Measurements from ENCODE around the gene SSX2IP. TPM values are rescaled to one million over a fixed set of nuclear protein-coding genes. Genes with fewer than 3 reads are reported as not detected.
A peak's percentile ranks its signal among the peaks of the same experiment; 100 is the strongest.

SSX2IP gene
- total and polyA plus RNA-seq, 9 of the 15 experiments (the other 6 are each of a cell fraction or from before 2014, with no cell fraction given): 20.6 to 96.7 (median 61.7) TPM

- no peak for TF ChIP-seq HNRNPL (IDR thresholded peaks at IDR 0.05; ENCODE audit: low read depth, low read length)
- TF ChIP-seq SUPT5H (IDR thresholded peaks at IDR 0.05): no peak
- TF ChIP-seq NR1H2 (CRISPR knock-in tag; IDR thresholded peaks at IDR 0.05): no peak
- no peak for TF ChIP-seq CEBPG (CRISPR knock-in tag; IDR thresholded peaks at IDR 0.05)
- no peak for TF ChIP-seq CEBPG (tag; conservative IDR thresholded peaks at IDR 0.05 in 1 of 2, IDR thresholded peaks at IDR 0.05 in 1 of 2)
- no peak for TF ChIP-seq SRF (CRISPR knock-in tag; IDR thresholded peaks at IDR 0.05)
- no peak for TF ChIP-seq ZNF175 (CRISPR knock-in tag; IDR thresholded peaks at IDR 0.05; ENCODE audit: low read depth)
- TF ChIP-seq ZNF23 (CRISPR knock-in tag; IDR thresholded peaks at IDR 0.05): no peak
- peak; percentile 12; the same call in 1 of the 2 replicates for TF ChIP-seq CBFA2T3 (IDR thresholded peaks at IDR 0.05)
- 0 out of 2 replicates have a peak, but pooled peaks have one; percentile 23 for TF ChIP-seq LEF1 (IDR thresholded peaks at IDR 0.05)
- TF ChIP-seq ZNF695 (CRISPR knock-in tag; IDR thresholded peaks at IDR 0.05): no peak
- TF ChIP-seq SIN3A (IDR thresholded peaks at IDR 0.05; ENCODE audit: borderline replicate concordance in 2 of 2, control insufficient read depth in 1 of 2, low read depth in 2 of 2, low read length in 2 of 2): no peak
- no peak for TF ChIP-seq CEBPB (tag; IDR thresholded peaks at IDR 0.05)
- TF ChIP-seq ERF (CRISPR knock-in tag; IDR thresholded peaks at IDR 0.05): no peak
- TF ChIP-seq ELK1 (CRISPR knock-in tag; IDR thresholded peaks at IDR 0.05): no peak
- TF ChIP-seq RAD21 (CRISPR knock-in tag; conservative IDR thresholded peaks at IDR 0.05 in 1 of 2, IDR thresholded peaks at IDR 0.05 in 1 of 2): 0 out of 4 replicates have a peak, but pooled peaks of 1 of the 2 experiments have one; percentile 2
- no peak for TF ChIP-seq ATF4 (CRISPR knock-in tag; IDR thresholded peaks at IDR 0.05)
- peak; percentile 58; the same call in 1 of the 2 replicates for TF ChIP-seq CC2D1A (IDR thresholded peaks at IDR 0.05)
- TF ChIP-seq NONO (IDR thresholded peaks at IDR 0.05; ENCODE audit: low read depth in 2 of 2, low read length in 1 of 2): no peak
- TF ChIP-seq HMGN3 (IDR thresholded peaks at IDR 0.05; ENCODE audit: borderline replicate concordance, extremely low read depth, insufficient read length, low read depth, low read length): no peak
- no peak for TF ChIP-seq ZKSCAN8 (CRISPR knock-in tag; IDR thresholded peaks at IDR 0.05)
- no peak for TF ChIP-seq KDM4B (IDR thresholded peaks at IDR 0.05; ENCODE audit: borderline replicate concordance in 2 of 2, low read depth in 1 of 2)
- TF ChIP-seq ZNF639 (CRISPR knock-in tag; conservative IDR thresholded peaks at IDR 0.05 in 1 of 2, IDR thresholded peaks at IDR 0.05 in 1 of 2): no peak
- TF ChIP-seq RCOR1 (IDR thresholded peaks at IDR 0.05; ENCODE audit: borderline replicate concordance in 1 of 2, low read depth in 2 of 2, low read length in 2 of 2): 0 out of 4 replicates have a peak, but pooled peaks of 1 of the 2 experiments have one; percentile 28
- no peak for TF ChIP-seq CXXC5 (CRISPR knock-in tag; IDR thresholded peaks at IDR 0.05)
These were observed 57.4 kb downstream of the SSX2IP start (continued) for GRCh38 chr1:84632673-84633434.

All from K562 (cell line).